ENCODE results near the gene TFIP11.
"Not testable (repeated sequence)": the region's sequence is repeated elsewhere in the genome, so short reads cannot be mapped to it uniquely, and the experiment has no call there.

The TFIP11 gene

DNA sequence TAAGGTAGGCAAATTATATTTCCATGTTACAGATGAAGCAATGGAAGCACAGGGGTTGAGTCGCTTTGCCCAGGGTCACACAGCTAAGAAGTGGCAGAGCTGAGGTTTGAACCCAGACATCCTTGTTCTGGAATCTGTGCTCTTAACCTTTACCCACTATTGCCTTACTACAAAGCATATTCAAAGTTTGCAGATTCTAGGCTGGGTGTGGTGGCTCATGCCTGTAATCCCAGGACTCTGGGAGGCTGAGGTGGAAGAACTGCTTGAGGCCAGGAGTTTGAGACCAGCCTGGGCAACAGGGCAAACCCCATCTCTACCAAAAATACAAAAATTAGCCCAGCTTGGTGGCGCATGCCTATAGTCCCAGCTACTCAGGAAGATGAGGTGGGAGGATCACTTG, 27.8 kb upstream of the TFIP11 start:
- DNase-seq: no peak

DNA sequence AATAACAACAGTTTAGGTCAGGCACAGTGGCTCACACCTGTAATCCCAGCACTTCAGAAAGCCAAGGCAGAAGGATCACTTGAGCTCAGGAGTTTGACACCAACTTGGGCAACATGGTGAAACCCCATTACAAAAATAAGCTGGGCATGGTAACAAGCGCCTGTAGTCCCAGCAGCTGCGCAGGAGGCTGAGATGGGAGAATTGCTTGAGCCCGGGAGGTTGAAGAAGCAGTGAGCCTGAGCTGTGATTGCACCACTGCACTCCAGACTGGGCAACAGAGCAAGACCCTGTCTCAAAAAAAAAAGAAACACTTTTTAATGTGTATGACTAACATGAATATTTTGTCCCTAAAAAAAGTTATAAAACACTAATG, 24.5 kb upstream of the TFIP11 start:
- no peak for DNase-seq

GRCh38 chr22:26536056-26536761, 23.9 kb upstream of the TFIP11 start:
- DNase-seq: no peak

- no peak for DNase-seq
Measured at GRCh38 chr22:26535603-26535908, 23.3 kb upstream of the TFIP11 start.

GRCh38 chr22:26534874-26535602, 22.8 kb upstream of the TFIP11 start:
- DNase-seq: no peak

- DNase-seq: no peak
Measured at GRCh38 chr22:26534171-26534855, 22.0 kb upstream of the TFIP11 start.

DNA sequence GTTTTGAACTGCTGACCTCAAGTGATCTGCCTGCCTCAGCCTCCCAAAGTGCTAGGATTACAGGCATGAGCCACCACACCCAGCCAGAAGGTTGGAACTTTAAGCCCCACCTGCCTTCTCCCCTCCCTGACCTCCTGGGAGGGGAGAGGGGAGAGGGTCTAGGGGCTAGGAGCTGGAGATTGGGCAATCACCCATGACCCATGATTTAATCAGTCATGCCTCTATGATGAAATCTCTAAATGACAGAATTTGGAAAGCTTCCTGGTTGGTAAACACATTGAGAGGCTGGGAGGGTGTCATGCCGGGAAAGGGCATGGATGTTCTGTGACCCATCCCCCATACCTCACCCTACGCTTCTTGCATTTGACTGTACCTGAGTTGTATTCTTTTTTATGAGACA, 17.1 kb upstream of the TFIP11 start:
- no peak for DNase-seq

GRCh38 chr22:26528518-26528917, 16.2 kb upstream of the TFIP11 start:
- not testable (repeated sequence) for DNase-seq

DNA sequence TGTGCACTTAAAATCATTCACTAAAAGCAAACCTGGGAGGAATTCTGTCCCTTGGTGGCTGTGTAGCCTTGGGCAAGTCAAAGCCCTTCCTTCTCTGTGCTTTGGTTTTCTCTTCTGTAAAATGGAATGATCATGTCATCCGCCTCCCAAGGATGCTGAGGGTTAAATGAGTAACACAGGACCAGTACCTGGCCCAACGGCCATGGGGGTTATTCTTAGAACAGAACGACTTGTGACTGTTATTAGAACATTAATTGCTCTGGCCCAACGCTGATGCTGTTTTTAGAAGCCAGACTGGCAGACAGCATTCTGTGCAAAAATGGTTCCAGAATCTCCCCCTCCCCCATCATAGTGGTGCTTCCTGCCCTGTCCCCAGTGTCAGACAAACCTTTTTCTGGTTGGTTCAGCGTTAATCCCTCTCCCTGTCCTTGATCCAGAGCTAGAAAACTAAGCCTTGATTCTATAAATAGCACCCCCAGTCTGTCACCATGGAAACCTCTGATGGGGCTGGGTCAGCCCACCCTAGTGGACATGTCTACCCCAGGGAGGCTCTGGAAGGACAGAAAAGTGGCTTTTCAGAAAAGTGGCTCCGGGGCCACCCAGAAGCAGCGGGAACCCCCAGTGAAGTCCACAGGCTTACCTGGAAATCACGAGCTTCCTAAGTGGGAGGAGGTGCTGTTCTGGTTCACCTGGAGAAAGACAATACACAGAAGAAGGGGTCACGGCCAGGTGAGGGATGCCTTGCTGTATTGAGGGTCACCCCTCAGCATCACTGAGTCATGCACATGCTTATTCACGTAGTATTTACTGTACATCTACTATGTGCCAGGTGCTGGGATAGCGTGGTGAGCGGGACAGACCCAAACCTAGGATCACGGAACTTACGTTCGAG, 15.5 kb upstream of the TFIP11 start:
- no peak for DNase-seq

- no peak for DNase-seq
Measured at GRCh38 chr22:26527167-26527566, 14.9 kb upstream of the TFIP11 start.

DNA sequence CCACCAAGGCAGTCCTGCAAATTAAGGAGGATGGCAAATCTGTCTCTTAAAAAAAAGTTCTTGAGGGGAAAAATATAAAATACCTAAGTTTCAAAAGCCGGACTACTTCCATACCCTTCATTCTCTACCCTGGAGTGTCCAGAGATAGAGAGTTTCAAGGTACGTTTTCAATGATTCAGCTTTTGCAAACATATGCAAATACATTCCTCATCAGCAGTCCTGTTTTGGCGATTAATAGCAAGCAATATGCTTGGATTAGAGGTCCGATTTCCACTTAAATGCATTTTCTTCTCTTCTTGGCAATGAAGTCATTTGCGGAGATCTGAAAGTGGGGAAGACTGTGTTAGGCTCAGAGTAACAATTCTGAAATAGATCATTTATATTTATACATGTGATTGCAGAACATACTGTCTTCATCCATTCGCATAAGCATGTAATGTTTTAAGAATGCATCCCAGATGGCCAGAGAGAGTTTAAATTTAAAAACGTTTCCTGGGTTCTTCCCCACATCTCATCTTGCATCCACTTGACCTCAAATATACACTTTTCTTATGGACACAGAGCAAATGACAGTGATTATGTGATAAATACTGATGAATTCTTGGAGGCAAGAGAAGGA, 13.8 kb upstream of the TFIP11 start:
- no peak for DNase-seq

GRCh38 chr22:26524870-26525269, 12.6 kb upstream of the TFIP11 start:
- DNase-seq: no peak

- DNase-seq: no peak
Measured at GRCh38 chr22:26522592-26522991, 10.3 kb upstream of the TFIP11 start.

GRCh38 chr22:26522012-26522411, 9.7 kb upstream of the TFIP11 start:
- no peak for DNase-seq

DNA sequence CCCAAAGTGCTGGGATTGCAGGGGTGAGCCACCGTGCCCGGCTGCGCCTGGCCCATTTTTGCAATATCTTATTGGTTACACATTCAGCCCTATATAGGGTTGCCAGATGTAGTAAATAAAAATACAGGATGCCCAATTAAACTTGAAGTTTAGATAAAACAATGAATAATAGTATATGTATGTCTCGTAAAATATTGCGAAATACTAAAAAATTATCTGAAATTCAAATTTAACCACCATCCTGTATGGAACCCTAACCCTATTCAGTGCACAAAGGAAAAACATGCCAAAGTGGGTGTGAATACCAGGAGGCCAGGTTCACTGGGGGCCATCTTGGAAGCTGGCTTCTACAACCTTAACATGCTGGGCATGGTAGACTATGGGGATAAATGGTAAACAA, 5.2 kb upstream of the TFIP11 start:
- DNase-seq: no peak

DNA sequence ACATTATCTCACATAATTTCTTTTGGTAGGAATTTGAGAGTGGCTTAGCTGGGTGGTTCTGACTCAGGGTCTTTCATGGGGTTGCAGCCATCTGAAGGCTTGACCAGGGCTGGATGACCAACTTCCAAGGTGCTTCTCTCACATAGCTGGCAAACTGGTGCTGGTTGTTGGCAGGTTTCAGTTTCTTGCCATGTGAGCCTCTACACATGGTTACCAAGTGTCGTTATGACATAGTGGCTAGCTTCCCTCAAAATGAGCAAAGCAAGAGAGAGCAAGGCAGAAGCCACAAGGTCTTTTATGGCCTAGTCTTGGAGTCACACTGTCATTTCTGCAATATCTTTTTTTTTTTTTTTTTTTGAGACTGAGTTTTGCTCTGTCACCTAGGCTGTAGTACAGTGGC, 4.2 kb upstream of the TFIP11 start:
- no peak for DNase-seq

GRCh38 chr22:26515931-26516330, 3.7 kb upstream of the TFIP11 start:
- DNase-seq: no peak

DNA sequence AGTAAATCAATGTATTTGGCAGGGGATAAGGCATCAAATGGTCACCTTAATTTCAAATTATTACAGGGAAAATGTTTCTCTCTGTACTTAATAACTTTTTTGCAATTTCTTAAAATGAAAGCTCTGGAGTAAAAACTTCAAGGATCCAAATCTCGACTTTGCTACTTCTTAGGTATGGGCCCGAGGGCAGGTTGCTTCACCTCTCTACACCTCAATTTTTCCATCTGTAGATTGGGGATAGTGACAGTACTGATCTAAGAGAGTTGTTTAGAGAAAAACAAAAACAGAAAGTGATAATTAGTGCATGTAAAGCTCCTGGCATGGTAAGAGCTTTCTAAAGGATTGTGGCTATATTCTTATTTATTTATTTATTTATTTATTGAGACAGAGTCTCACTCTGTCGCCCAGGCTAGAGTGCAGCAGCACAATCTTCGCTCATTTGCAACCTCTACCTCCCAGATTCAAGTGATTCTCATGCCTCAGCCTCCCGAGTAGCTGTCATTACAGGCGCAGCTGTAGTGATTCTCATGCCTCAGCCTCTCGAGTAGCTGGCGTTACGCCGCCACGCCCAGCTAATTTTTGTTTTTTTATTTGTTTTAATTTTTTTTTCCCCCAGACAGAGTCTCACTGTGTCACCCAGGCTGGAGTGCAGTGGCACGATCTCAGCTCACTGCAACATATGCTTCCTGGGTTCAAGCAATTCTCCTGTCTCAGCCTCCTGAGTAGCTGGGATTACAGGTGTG, 2.3 kb upstream of the TFIP11 start:
- no peak for DNase-seq

DNA sequence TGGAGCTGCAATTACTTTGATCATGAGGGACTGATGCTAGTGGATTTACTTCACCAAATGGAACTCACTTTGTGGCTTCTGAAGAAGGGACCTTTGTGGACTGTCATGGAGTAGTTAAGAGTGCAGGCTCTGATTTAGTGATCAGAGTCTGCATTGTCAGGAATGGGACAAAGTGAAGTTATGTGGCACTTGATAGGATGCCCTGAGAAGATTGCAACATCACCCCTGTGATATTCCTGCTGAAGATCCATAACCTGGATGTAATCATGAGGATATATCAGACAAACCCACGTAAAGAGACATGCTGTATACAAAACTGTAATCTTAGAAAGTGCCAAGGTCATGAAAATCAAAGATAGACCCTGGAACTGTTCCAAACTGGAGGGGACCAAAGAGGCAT, 1.6 kb upstream of the TFIP11 start:
- DNase-seq: no peak

- DNase-seq: no peak
Measured at GRCh38 chr22:26508148-26508547, 4.1 kb downstream of the TFIP11 start.

GRCh38 chr22:26503758-26504157, 8.5 kb downstream of the TFIP11 start:
- DNase-seq: no peak

Data from CD4-positive, alpha-beta T cell treated with Interleukin-4 for 4 hours (primary cell).